GM18868 (cell line): ENCODE data around the gene TMEM178B.
"Not testable (repeated sequence)": the region's sequence is repeated elsewhere in the genome, so short reads cannot be mapped to it uniquely, and the experiment has no call there.

ENCODE experiments used
- ATAC-seq: cut with Tn5 transposase; IDR thresholded peaks from one replicate; pipeline ENCODE4 v1.9.1; 2021; ENCODE audit warnings: mild to moderate bottlenecking, moderate library complexity; ENCODE audit not compliant: unreplicated experiment

The TMEM178B gene

DNA sequence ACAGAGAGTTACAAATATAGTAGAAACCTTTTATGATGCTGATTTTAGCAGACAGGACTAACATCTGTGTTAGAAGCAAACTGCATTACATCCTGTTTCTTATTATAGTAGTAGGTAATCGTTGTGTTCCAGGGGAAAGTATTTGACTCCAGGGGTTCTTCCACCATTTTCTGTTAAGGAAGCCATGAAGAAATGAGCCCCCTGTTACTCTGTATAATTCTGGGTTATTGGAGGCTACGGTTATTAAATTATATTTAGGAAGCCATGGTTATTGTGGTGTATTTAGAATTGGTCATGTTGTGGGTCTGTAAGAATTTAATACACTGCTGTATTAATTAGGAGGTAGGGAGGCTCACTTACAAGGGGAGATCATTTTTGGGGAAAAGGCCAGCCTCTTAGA, 301.6 kb downstream of the TMEM178B start:
- ATAC-seq: no peak

DNA sequence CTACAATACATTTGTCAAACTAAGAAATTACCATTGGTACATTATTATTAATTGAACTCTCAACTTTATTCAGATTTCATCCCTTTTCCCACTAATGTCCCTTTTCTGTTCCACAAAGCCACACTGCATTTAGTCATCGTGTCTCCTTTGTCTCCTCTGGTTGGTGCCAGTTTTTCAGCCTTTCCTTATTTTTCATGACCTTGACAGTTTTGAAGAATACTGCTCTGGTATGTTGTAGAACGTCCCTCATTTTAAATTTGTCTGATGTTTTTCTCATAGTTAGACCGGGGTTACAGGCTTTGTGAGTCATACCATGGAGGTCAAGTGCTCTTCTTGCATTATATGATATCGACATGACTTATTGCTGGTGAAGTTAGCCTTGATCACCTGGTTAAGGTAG, 304.0 kb downstream of the TMEM178B start:
- ATAC-seq: no peak

DNA sequence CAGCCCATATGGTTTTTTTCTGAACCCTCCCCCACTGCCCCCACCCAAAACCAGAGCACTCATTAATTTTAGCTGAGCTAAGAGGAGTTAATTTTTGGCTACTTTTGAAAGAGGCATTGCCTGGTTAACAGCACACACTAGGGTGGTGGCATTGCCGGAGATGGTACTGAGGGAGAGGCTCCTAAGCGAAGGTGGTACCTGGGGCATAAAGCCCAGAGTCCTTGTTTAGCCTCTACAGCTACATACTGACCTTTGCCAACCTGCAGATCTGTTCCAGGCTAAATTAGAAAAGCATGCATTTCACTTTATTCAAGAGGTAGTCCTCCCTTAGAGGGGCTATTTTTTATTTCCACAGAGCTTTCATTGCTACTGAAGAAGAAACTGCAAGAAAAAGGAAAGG, 304.5 kb downstream of the TMEM178B start:
- ATAC-seq: no peak

DNA sequence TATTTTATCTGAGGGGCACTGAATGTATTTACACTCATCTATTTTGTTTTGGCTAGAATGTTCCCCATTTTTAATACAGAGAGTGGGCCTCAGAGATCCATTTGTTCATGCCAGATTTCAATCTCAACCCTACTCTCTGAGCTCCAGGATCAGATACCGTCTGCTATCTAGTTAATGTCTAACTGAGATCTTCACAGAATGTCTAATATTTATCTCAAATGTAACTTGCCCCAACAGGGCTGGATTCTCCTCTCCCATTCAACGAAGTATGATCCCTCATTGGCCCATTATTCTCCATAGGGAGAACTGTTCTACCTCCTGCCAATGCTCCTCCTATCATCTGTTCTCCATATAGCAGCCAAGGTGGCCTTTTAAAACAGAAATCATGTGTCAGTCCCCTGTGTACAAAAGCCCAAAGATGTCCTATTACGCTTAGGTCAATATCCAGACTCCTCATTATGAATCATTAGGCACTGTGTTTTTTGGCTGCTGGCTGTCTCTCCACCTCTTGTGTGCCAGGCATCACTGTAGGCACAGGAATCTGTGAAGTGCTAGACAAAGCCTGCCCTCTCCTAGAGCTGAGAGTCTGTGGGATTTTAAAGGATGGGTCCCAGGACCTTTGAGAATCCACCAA, 308.0 kb downstream of the TMEM178B start:
- no peak for ATAC-seq

DNA sequence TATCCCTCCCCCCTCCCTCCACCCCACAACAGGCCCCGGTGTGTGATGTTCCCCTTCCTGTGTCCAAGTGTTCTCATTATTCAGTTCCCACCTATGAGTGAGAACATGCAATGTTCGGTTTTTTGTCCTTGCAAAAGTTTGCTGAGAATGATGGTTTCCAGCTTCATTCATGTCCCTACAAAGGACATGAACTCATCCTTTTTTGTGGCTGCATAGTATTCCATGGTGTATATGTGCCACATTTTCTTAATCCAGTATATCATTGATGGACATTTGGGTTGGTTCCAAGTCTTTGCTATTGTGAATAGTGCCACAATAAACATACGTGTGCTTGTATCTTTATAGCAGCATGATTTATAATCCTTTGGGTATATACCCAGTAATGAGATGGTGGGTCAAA, 309.5 kb downstream of the TMEM178B start:
- not testable (repeated sequence) for ATAC-seq

DNA sequence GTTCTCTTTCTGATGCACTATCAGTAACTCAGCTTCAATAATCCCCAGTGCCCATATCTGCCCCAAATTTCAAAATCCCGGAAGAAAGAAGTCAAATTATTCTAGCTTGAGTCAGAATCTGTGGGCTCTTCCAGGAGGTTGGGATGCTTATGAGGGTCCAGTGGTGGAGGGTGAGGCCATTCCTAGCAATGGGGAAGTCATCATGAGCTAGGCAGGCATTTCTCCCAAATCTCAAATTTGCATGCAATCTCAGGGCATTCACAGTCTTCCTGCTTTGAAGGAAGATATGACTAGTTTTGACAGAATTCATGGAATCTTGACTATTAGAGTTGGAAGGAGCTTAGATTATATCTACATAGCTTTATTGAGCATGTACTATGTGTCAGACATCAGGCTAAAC, 313.0 kb downstream of the TMEM178B start:
- ATAC-seq: no peak

DNA sequence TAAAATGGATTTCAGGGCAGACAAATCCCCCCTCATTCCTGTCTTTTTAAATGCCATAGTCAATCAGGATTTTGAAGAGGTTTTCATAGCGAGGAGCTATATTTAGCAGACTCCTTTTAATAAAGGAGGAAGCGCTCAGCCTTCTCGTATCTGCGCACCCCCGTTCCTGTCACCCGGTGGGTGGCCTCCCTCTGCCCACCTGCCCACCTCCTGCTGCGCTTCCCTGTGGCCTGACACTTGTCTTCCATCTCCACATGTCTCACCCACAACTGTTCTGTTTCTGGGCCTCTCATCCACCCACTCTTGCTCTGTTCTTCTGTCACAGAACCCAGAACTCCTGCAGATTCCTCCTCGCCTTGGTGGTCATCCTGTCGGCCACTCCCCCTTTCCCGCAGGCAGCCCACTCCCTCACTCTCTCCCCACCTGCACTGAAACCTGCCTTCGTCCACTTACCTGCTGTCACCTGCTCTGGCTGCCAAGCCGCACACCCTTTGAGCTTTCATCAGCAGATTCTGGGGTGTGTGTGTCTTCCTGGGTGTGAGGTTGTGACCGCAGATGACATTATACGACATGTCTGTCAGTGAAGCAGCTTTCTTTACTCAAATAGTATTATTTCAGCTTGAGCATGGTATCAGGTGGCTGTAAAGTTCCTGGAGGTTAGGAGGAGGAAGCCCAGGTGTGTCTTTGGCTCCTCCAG, 313.8 kb downstream of the TMEM178B start:
- no peak for ATAC-seq

DNA sequence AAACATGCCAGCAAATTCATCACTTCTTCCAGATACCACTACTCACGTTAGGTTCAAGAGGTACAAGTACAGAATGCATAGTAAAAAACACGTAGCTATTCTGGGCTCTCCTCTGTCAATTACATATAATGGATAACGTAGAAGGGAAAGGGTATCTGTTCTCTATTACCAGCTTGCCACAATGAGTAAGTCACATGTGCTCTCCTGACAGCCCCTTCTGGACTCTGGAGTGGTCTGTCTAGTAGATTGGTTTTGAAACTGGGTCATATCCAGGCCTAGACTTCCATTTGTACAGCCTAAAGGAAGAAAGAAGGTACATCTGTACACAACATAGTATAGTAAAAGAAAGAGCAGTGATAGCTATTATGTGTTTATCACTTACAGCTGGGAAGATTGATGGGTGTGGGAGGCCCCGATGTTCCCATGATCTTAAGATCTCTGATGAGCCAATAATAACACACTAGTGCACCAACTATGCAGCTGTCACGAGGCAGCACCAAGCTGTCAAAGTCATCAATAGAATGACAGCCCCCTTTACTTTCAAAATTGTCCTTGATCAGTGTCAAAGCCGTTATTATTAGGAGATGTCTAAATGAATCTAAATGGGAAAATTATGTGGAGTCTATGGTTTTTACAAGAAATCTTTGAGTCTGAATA, 315.4 kb downstream of the TMEM178B start:
- no peak for ATAC-seq

DNA sequence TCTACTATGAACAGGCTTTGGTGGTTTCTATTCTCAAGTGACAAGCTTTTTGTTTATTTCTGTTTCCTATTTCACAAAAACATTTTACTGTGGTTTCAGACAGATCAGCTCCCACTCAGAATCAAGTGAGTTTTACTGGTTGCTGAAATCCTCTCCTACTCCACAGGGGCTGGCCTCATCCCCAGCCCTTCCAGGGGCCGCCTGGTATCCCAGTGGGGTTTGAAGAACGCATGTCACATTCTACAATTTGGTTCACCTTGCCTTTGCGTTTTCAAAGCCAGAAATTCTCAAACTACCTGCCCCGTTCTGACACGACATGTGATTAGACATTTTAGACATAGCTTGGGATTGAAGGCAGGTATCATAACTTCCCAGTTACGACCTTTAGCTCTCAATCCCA, 316.5 kb downstream of the TMEM178B start:
- no peak for ATAC-seq

DNA sequence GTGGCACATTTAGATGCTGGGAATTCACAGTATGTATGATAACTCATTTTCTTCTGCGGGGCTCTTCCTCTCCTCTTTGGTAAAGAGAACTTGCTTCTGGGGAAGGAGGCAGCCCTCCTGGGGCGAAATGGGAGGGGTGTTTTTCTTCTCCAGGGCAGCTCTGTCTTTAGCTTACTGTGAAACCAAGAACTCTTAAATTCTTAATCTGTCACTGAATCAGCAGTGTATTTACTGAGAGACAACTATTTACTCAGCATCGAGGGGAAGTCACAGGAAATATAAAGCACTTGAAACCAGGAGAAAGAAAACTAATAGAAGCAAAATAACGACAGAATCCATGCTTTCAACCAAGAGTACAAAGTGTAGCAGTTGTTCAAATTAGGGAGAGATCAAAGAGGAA, 319.2 kb downstream of the TMEM178B start:
- no peak for ATAC-seq

DNA sequence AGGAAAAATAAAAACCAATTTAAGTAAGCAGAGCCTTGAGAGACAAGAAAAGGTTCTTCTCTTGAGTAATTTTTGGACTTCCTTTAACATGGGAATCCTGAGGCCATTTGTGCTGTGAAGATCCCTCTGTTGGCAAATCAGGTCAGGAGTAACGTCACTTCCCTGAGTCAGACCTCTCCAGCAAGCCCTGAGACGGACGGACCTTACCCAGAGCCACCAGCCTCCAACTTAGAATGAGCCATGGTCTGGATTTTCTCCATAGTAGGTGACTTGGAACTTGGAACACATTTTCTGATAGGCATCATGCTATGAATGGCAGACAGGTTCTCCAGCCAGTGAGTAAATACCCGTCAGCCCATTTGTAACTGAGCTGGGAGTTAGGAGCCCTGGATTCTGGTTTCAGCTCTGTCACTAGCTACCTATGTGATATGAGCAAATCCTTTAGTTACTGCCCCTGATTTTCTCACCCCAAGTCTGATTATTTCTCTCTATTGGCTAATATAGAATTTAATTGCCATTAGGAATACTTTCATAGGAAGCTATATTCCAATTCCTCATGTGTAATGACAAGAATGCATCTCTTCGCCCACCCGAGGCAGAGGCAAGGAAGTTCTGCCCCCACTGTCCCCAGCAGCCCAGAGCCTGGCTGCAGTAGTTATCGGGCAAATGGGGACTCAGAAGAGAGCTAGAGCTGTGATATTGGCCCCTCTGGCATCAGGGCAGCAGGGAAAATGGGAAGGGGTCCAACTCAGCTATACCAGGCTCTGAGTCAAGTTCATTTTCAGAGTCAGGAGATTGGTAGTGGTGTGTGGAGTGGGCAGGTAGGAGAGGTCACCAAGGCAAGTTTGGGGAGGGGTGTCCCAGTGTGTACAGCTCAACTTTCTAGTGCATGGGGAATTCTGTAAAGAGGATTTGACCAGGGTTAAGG, 323.6 kb downstream of the TMEM178B start:
- ATAC-seq: no peak

DNA sequence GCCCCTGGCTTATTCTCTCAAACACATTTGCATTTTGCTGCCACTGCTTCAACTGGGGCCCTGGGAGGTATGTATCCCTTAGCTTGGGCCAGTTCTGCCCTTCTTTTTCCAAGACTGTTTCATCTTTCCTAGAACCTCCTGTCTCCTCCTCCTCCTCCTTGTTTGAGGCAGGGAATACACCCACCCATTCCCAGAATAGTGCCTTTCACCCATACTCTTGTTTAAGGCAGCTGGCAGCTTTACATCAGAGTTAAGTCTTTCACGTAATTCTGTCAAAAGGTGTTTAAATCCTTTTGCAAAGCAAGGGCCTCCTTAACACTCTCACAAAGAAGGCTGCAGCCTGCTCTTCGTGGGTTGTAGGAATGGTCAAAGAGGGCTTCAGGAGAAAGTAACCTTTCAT, 326.5 kb downstream of the TMEM178B start:
- no peak for ATAC-seq

DNA sequence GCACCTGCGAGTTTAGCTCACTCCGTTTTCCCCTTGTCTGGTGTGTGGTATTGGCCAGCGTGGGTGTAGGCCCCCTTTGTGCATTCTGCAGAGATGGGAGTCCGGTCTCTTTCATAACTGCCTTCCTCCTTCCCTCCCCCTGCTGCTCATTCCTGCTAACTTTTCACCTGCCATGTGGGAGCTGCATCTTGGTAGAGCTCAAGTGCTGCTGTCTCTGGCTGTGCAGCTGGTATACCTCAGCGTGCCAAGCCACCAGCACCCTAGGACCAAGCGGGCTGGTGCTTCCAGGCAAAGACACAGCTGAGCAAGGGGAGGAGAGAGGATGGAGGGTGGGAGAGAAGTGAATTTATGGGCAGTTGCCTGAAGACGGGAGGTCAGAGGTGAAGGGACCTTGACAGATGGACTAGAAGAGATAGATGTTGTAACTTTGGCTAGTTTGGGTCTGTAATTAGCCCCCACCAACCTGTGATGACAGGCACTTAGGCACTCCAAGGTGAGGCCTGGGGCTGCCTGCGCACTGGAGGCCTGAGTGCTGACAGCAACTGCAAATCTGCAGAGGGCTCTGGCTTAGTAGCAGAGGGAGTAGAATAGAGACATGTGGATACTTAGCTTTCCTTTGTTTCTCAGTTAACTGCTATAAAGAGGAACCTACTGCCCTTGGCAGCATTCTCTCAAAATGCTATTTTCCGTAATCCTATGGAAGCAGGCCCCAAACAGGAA, 328.6 kb downstream of the TMEM178B start:
- no peak for ATAC-seq

DNA sequence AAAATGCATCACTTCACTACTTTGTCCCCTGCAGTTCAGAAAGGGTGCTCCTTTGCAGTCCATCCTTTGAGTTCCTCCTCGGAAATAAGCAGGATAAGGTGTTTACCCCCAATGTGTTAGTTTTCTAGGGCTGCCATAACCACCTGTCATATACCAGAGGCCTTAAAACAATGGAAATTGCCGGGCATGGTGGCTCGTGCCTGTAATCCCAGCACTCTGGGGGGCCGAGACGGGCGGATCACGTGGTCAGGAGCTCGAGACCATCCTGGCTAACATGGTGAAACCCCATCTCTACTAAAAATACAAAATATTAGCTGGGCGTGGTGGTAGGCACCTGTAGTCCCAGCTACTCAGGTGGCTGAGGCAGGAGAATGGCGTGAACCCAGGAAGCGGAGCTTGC, 330.0 kb downstream of the TMEM178B start:
- ATAC-seq: not testable (repeated sequence)

DNA sequence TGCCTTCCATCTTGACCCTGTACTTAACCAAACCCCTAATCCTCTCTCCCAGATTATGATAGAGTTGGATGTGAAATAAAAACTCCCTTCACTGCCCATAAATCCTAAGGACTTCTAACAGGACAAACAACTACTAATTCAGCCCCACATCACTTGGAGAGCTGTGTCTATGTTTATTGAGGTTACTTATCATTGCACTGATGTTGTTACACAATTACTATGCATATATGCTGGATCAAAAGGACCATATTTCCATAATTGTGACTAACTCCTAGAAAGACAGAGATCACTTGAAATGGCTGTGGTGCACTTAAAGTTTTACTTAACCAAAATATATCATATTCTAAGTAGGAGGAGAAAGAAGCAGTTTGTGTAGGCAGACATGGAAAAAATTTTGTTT, 332.5 kb downstream of the TMEM178B start:
- no peak for ATAC-seq

DNA sequence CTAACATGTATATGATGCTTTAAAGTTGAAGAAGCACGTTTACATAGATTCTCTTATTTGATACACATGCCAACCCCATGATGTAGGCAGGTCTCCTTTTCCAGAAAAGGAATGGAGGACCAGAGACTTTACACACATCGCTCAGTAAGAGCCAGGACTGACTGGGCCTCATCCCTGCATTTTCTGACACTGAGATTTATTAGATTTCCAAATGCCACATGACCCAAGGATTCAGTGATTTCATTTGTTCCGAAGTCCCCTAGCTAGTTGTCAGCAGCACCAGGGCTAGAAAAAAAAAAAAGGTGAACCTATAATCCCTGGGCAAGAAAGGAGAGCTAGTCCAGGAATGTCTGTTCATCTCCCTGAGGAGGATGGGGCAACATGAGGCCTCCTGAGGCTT, 334.0 kb downstream of the TMEM178B start:
- ATAC-seq: no peak

DNA sequence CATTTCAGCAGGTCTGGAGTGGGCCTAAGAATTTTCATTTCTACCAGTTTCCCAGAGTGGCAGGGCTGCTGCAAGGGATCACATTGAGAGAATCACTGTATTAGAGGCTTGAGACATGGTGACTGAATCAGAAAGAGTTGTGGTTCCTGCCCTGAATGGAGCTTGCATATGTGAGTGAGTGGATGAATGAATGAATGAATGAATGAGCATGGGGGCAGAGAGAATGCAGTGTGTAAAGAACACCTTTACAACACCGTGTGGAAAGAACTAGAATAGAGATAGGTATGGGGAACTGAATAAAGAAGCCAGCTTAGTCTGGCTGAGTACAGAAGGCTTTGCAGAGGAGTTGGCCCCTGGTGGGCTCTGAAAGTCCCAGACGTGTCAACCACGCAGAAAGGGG, 334.6 kb downstream of the TMEM178B start:
- ATAC-seq: no peak

DNA sequence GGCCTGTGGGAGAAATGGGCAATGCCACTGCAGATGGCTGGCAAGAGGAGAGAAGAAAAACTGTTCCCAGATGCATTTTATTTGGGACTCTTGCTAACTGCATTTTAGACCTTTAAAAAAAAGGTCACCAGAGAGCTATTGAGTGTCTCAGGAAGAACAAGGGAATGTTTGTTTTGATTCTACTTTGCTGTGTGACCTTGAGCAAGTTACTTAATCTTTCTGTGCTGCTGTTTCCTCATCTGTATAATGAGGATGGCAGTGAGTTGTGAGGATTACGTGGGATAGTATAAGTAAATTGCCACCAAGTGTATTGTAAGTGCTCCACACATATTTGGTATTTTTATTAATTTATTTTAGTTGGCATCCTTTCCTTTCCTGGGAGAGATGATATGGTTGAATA, 335.4 kb downstream of the TMEM178B start:
- no peak for ATAC-seq

DNA sequence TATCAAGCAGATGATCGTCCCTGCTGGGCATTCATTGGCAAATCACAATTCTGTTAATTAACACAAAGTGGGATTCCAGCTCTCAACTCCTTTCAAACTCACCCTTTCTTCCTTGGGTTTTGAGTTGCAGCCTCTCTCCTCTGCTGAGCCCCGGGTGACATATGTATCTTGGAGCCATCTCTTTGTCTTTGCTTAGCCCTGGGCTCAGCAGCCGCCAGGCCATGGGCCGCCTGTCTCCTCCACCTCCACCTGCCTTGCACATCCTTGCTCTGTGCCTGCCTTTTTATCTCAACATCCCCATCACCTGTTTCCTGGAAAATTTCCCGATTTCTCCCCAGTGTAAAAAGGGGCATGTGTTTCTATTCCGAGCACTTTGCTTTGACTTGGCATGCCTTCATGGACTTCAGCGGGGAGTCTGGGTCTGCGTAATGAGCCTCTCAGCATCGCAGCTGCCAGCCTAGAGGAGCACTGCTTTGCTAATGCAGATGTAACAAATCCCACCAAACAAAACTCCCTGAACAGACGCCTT, 336.0 kb downstream of the TMEM178B start:
- no peak for ATAC-seq

DNA sequence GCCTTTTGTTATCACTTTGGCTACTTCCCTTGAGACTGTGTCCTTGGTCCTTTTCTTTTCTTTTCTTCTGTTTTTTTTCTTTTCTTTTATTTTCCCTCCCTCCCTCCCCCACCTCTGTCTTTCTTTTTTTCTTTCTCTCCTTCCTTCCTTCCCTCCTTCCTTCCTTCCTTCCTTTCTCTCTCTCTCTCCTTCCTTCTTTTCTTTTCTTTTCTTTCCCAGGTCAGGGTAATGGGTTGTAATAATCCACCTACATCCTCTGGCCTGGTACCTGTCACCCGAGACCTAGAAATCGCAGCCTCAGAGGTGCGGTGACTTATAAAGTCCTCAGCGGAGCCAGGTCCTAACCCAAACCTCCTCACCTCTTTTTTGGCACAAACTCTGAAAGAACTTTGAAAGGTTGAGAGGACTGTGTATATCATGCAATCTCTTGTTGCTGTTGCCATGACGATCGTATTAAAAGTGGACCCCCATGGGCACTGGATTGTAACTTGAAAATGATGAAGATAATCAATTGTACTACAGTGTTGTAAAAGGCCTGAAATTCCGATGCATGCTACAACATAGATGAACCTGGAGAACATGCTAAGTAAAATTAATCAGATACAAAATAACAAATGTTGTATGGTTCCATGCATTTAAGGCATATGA, 336.6 kb downstream of the TMEM178B start:
- no peak for ATAC-seq
